DOHH2 (cell line): ENCODE results near the gene PALM2AKAP2.

ENCODE experiments used
- H3F3A ChIP-seq: fragments of 200-600 bp; sonication (generic), shearing (Covaris generic); 2 replicates; pipeline ENCODE4 v1.6.0; 2016; ENCODE audit warnings: antibody characterized with exemption, mild to moderate bottlenecking; ENCODE audit not compliant: control insufficient read depth, insufficient read depth
- H3K27ac ChIP-seq: fragments of 200-600 bp; sonication (generic); 2 replicates; pipeline ENCODE4 v1.5.1; 2014; ENCODE audit warnings: low read depth, mild to moderate bottlenecking, low read length, moderate library complexity
- H3K27me3 ChIP-seq: fragments of 200-600 bp; sonication (generic); 2 replicates; pipeline ENCODE4 v1.6.1; 2014; ENCODE audit warnings: mild to moderate bottlenecking, low read length, mixed read lengths; ENCODE audit not compliant: control insufficient read depth
- H3K36me3 ChIP-seq: fragments of 200-600 bp; sonication (generic); 2 replicates; pipeline ENCODE4 v1.6.1; 2014; ENCODE audit warnings: mild to moderate bottlenecking, low read length, moderate library complexity, mixed read lengths; ENCODE audit not compliant: control insufficient read depth
- H3K4me1 ChIP-seq: fragments of 200-600 bp; sonication (generic); 2 replicates; pipeline ENCODE4 v1.6.1; 2014; ENCODE audit warnings: mild to moderate bottlenecking, low read length, mixed read lengths; ENCODE audit not compliant: control insufficient read depth
- H3K4me2 ChIP-seq: fragments of 200-600 bp; sonication (generic); 2 replicates; pipeline ENCODE4 v1.6.0; 2014; ENCODE audit warnings: mild to moderate bottlenecking, low read length, moderate library complexity
- H3K4me3 ChIP-seq: fragments of 200-600 bp; sonication (generic); 2 replicates; pipeline ENCODE4 v1.5.1; 2014; ENCODE audit warnings: mild to moderate bottlenecking, low read length, mixed read lengths
- H3K79me2 ChIP-seq: fragments of 200-600 bp; sonication (generic); 2 replicates; pipeline ENCODE4 v1.6.1; 2014; ENCODE audit warnings: mild to moderate bottlenecking, low read length, mixed read lengths; ENCODE audit not compliant: control insufficient read depth
- H3K9me2 ChIP-seq: fragments of 200-600 bp; sonication (generic); replicated peaks from 2 replicates; pipeline ENCODE4 v1.6.1; 2014; ENCODE audit warnings: mild to moderate bottlenecking, low read length, mixed read lengths; ENCODE audit not compliant: control insufficient read depth
- H3K9me3 ChIP-seq: fragments of 200-600 bp; sonication (generic); 2 replicates; pipeline ENCODE4 v1.6.1; 2014; ENCODE audit warnings: antibody characterized with exemption, low read length, mixed read lengths; ENCODE audit not compliant: control insufficient read depth, insufficient read depth
- H4K20me1 ChIP-seq: fragments of 200-600 bp; sonication (generic); 2 replicates; pipeline ENCODE4 v1.6.0; 2014; ENCODE audit warnings: low read depth, mild to moderate bottlenecking, antibody characterized with exemption, low read length, moderate library complexity; ENCODE audit not compliant: control insufficient read depth, insufficient read depth
- CTCF ChIP-seq: fragments of 200-600 bp; sonication (generic); IDR thresholded peaks from one replicate; pipeline ENCODE4 v1.5.1; 2014; ENCODE audit warnings: antibody characterized with exemption, mild to moderate bottlenecking, low read depth, low read length; ENCODE audit not compliant: poor library complexity, severe bottlenecking
- EZH2phosphoT487 ChIP-seq: fragments of 200-600 bp; sonication (generic); IDR thresholded peaks from 2 replicates; pipeline ENCODE4 v1.6.1; 2017; ENCODE audit warnings: borderline replicate concordance, mild to moderate bottlenecking, antibody characterized with exemption, low read length, moderate library complexity, mixed read lengths

The PALM2AKAP2 gene

GRCh38 chr9:109767814-109768213 lies 12.2 kb upstream of the PALM2AKAP2 start:
- Histone ChIP-seq H3K4me2 (no peak overlapping the region), H3K4me3 (no peak overlapping the region), H4K20me1 (no peaks in the 10 kb centered on the region), H3K36me3 (no peaks in the 10 kb centered on the region), H3K27ac (no peak overlapping the region), H3K4me1 (no peaks in the 10 kb centered on the region), H3K79me2 (no peaks in the 10 kb centered on the region), H3K9me3 (no peaks in the 10 kb centered on the region), H3K27me3 (peaks cover 22% of the 10 kb centered on the region), H3F3A (no peaks in the 10 kb centered on the region), H3K9me2 (no peaks in the 10 kb centered on the region)
- TF ChIP-seq EZH2phosphoT487 = no peak
- TF ChIP-seq CTCF = no peak

- Histone ChIP-seq H3K27ac (no peak overlapping the region), H3K27me3 (peaks cover 22% of the 10 kb centered on the region), H3K4me2 (no peak overlapping the region), H3F3A (no peaks in the 10 kb centered on the region), H3K4me1 (no peaks in the 10 kb centered on the region), H3K9me3 (no peaks in the 10 kb centered on the region), H4K20me1 (no peaks in the 10 kb centered on the region), H3K4me3 (no peak overlapping the region), H3K36me3 (no peaks in the 10 kb centered on the region), H3K79me2 (no peaks in the 10 kb centered on the region), H3K9me2 (no peaks in the 10 kb centered on the region)
- no peak for TF ChIP-seq CTCF
- no peak for TF ChIP-seq EZH2phosphoT487
Observed at GRCh38 chr9:109769250-109769649, 10.7 kb upstream of the PALM2AKAP2 start.

- Histone ChIP-seq H3K79me2 (no peaks in the 10 kb centered on the region), H4K20me1 (no peaks in the 10 kb centered on the region), H3K27ac (no peak overlapping the region), H3F3A (no peaks in the 10 kb centered on the region), H3K4me1 (no peaks in the 10 kb centered on the region), H3K36me3 (no peaks in the 10 kb centered on the region), H3K9me2 (no peaks in the 10 kb centered on the region), H3K27me3 (peaks cover 22% of the 10 kb centered on the region), H3K4me2 (no peak overlapping the region), H3K4me3 (no peak overlapping the region), H3K9me3 (no peaks in the 10 kb centered on the region)
- TF ChIP-seq CTCF = no peak
- no peak for TF ChIP-seq EZH2phosphoT487
Observed at GRCh38 chr9:109770101-109770500, 9.9 kb upstream of the PALM2AKAP2 start.

GRCh38 chr9:109771087-109771486 lies 8.9 kb upstream of the PALM2AKAP2 start:
- H3K79me2 ChIP-seq = no peaks in the 10 kb centered on the region
- no peaks in the 10 kb centered on the region for H3K9me2 ChIP-seq
- H3F3A ChIP-seq = no peaks in the 10 kb centered on the region
- no peaks in the 10 kb centered on the region for H4K20me1 ChIP-seq
- H3K9me3 ChIP-seq = no peaks in the 10 kb centered on the region
- H3K4me3 ChIP-seq = no peak overlapping the region
- no peak overlapping the region for H3K27ac ChIP-seq
- peaks cover 19% of the 10 kb centered on the region for H3K27me3 ChIP-seq
- no peak overlapping the region for H3K4me2 ChIP-seq
- H3K36me3 ChIP-seq = no peaks in the 10 kb centered on the region
- no peaks in the 10 kb centered on the region for H3K4me1 ChIP-seq
- TF ChIP-seq EZH2phosphoT487 (no peak), CTCF (no peak)
